Heart left ventricle (tissue), 13 donors: Measurements from ENCODE around the gene TRAPPC2B.

ENCODE experiments used
- POLR2A ChIP-seq, 2 donors: fragments of 450-650 bp; IDR thresholded peaks; one replicate each; pipeline ENCODE4 v1.6.1; 2017; ENCODE audit warnings: antibody characterized with exemption in 2 of 2, mild to moderate bottlenecking in 2 of 2, moderate library complexity in 2 of 2
- TF ChIP-seq, protein P1 (sequence below), 12 donors: fragments of 200-600 bp; sonication (generic) in 4 of 12; IDR thresholded peaks; one replicate each; pipeline versions ENCODE4 v1.5.0 to v1.8.0; 2018 to 2022; ENCODE audit warnings: antibody characterized with exemption in 12 of 12, mild to moderate bottlenecking in 5 of 12
- donor health status: ischemic (EF 13 %, LVEDD 7.1; RV severe dilation, severe dysfunction).
- donor health status: DM: no; HTN: yes; CAD: no.
- donor health status: DM: no; HTN: no; CAD: no.
- donor health status: ischemic (EF 25% LVEDD 6.9; RV normal size, moderate dysfunction).
- donor health status: ischemic (EF 25% LVEDD 5.7; RV mildly dilated, moderate dysfunction).
- donor health status: ischemic (EF 35%, LVEDD 5.7; RV mildly dilated, moderate dysfunction).
- donor health status: nonischemic (EF 11% LVEDD 7.7; RV severe dilation, severe dysfunction).
- donor health status: DM: yes; HTN: yes; CAD: no.
- donor health status: PGD.
- donor health status: ischemic (EF 29% LVEDD 5.4; RV normal size, mild dysfunction).
- donor health status: nonischemic (EF 23%, LVEDD 6.1; RV moderate dilation, normal function).

DNA sequence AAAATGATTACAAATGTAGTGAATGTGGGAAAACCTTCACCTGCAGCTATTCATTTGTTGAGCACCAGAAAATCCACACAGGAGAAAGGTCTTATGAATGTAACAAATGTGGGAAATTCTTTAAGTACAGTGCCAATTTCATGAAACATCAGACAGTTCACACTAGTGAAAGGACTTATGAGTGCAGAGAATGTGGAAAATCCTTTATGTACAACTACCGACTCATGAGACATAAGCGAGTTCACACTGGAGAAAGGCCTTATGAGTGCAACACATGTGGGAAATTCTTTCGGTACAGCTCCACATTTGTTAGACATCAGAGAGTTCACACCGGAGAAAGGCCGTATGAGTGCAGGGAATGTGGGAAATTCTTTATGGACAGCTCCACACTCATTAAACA lies 35.5 kb downstream of the TRAPPC2B start:
- TF ChIP-seq, protein P1, sequence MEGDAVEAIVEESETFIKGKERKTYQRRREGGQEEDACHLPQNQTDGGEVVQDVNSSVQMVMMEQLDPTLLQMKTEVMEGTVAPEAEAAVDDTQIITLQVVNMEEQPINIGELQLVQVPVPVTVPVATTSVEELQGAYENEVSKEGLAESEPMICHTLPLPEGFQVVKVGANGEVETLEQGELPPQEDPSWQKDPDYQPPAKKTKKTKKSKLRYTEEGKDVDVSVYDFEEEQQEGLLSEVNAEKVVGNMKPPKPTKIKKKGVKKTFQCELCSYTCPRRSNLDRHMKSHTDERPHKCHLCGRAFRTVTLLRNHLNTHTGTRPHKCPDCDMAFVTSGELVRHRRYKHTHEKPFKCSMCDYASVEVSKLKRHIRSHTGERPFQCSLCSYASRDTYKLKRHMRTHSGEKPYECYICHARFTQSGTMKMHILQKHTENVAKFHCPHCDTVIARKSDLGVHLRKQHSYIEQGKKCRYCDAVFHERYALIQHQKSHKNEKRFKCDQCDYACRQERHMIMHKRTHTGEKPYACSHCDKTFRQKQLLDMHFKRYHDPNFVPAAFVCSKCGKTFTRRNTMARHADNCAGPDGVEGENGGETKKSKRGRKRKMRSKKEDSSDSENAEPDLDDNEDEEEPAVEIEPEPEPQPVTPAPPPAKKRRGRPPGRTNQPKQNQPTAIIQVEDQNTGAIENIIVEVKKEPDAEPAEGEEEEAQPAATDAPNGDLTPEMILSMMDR (IDR thresholded peaks at IDR 0.05) = no peak
- no peak for TF ChIP-seq POLR2A (IDR thresholded peaks at IDR 0.05)
